Cerebellar nuclear complex (tissue), 1 donor: ENCODE measurements around the gene MYLK.
"Not testable (repeated sequence)": the region's sequence is repeated elsewhere in the genome, so short reads cannot be mapped to it uniquely, and the experiment has no call there.

Experiments used
- DNase-seq, 2 experiments: peaks; one replicate each; lab custom pipeline; 2025; lab: John Stamatoyannopoulos, UW

MYLK gene

DNA sequence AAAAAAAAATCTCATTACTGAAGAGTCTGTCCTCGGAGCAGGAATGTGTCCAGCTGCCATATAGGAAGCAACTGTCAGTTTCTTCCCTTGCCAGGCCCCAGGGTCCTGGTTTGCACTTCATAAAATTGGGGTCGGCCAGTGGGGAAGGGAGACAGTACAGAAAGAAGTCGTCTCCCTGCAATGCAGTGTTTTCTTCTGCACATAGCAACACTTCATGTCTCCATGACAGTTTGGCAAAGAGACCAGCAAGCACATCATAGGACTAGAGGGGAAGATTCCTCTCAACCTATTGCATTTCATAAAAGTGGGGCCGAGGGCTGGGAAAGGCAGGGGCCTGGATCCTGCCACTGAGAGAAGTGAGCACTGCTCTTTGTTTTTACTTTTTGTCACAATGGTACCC is 161.1 kb downstream of the MYLK start:
- no peak for DNase-seq

DNA sequence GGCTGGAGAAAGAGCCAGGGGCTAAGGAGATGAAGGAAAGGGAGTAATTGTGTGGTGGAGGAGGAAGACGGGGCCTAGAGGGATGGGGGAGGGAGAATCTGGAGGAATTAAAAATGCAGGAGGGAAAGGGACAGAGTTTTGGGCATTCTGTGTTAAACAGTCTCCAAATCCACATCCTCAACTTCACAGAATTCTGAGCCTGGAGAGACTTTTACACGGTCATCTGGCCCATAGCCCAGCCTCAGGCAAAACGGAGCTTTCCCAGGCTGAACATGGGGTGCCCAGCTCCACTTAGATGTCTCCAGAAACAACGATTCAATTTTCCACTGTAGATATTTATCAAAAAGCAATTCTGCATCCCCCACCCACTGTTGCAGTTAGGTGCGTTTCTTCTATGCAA is 161.7 kb downstream of the MYLK start:
- no peak for DNase-seq

DNA sequence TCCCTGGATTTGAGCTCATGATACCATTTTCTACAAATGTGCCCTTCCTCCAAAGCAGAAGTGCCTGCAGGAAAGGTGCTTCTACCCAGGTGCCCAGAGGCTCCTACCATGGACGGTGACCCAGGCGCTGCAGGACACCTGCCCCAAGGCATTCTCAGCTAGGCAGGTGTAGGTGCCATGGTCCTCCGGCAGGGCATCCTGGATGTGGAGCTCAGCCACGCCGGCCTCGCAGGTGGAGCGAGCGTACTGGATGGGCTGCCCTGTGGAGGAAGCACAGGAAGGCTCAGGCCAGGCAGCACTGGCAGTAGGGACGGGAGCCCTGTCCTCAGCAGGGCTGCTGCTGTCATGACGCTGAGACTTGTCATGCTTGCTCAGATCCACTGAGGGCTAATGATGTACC is 162.1 kb downstream of the MYLK start:
- no peak for DNase-seq

DNA sequence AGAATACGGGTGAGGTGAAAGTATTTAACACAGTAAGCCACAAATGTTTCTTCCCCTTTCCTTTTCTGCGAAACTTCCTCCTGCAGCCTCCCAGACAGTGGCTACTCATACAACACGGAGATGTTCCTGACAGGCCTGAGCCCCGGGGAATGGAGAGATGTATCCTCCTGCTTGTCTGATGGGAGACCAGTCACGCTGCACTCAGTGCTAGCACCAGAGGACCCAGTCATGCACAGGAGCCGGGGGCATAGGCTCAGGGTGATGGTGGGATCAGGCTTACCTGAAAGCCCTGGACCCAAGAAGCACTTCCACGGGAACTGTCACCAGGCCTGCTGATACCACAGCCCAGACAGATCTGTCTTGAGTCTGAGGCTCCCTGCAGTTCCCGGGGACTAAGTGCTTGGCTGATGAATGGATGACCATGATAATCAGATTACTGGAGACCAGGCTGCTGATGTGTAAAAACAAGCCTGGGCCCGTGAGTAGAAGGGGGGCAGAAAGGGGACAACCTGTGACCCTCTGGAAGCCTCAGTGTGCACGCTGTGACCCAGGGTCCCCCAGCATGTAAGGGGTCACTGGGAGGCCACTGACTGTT is 162.9 kb downstream of the MYLK start:
- DNase-seq: not testable (repeated sequence)

DNA sequence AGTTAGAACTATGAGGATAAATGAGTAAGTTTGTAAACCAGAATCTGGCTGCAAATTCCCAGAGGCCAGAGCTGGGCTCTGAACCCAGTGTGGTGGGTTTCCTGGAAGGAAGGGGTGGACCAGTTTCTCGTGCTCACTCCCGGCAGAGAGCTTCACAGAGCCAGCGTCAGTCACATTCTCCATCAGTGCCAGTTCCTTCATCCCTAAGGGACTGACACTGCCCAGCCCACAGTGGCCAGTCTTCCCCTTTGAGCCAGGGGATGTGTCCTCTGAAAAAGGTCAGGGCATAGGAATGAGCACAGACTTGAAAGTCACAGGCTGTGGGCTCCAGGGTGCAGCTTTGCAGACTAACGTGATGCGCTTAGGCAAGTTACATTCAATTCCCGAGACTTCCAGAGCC is 163.5 kb downstream of the MYLK start:
- DNase-seq: no peak

DNA sequence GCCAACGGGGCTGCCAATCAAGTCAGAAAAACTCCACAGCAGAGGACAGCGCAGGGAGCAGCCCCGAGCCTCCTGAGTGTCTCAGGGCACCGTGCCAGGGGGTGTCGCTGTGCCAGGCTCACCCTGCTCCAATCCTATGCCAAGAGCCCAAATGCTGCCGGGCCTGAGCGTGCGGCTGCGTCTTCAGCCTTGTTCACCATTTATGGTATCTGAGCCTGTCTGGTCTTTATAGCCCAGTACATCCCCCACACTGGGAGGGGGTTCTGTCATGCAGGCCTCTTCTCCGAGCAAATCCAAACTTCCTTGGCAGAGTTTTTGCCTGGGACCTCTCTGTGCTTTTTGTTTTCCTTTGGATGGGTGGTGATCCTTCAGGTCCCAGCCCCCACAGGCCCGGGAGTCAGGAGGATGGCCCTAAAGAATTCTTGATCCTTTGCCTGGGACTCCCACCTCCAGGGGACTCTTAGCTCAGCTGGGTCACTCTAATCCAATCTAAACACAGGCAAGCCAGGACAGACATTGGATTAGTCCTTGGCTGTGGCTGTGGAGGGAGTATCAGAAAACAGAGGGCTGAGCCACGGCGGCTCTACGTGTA is 164.2 kb downstream of the MYLK start:
- no peak for DNase-seq

DNA sequence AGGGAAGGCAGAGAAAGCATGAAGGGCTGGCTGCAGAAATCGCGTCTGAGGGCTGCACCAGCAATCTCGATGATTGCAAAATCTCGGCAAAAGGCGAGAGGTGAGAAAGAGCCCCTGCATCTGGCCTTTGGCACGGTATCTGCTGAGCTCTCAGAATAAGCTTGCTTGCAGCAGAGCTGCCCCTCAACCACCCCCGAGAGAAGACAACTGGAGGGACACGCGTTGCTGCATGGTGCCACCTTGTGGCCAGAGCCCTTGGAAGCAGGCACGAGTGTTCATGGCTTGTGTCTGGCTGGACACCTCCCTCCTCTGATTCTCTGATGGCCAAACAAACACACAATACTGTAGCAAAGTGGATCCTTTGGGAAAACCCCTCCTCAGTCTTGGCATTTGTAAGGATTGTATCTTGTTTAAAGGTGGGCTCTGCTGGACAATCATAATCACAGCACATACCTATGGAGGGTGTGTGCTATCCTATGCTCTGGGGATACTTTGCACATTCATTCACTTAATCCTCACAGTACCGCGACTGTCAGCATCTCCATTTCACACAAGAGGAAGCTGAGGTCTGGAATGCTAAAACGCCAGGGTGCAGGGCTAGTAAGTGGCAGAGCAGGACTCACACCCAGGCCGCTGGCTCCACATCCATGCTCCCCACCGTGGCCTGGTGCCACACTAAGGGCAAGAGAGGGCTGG is 164.9 kb downstream of the MYLK start:
- DNase-seq: peak in 1 of 2 experiments; percentile 10

DNA sequence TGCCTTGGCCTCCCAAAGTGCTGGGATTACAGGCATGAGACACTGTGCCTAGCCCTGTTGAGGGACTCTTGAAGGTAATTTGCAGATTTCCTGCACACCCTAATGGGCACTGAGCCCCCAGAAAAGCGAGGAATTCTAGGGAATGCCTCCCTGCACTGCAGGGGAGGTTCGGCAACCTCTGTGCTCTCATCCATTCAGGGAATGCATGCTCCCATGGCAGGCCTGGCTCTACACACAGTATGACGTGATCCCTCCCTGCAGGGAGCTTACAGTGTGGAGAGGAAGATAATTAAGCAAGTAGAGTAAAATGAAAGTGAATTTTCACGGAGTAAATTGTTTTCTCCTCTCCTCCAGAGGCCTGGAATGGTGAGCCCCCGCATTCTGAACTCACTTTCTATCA is 166.0 kb downstream of the MYLK start:
- DNase-seq: no peak

DNA sequence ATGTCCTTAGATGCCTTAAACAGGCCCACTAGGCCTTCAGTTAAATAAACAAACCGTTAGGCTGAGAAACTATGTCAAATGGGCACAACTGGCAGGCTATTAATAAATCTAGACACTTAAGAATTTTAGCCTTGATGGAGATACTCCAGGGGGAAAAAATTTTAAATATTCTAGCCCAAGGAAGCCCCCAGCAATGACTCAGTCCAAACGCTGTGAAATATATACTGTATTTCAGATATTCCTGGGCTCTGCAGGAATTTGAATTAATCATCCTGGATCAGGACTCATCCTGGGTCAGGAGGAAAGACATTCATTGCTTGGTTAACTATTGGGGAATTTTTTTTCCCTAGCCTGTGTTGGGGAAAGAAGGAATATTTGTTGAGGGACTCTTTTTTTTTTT is 166.7 kb downstream of the MYLK start:
- DNase-seq: not testable (repeated sequence)

DNA sequence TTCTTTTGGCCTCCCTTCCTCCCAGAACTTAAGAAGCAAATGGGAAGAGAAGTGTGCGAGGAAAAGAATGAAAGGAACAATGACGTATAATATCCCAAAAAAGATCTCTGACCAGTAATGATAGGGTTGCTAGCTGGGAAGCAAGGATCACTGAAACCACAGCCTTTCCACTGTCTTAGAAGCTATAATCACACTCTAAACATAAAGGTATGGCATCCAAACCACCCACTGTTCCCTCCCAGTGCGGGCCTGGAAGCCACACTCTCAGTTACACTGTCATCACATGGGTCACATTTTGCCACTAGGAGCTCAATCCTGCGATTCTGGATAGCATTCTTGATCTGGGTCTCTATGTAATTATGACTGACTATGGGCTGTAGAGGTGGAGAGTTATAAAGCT is 167.7 kb downstream of the MYLK start:
- no peak for DNase-seq

DNA sequence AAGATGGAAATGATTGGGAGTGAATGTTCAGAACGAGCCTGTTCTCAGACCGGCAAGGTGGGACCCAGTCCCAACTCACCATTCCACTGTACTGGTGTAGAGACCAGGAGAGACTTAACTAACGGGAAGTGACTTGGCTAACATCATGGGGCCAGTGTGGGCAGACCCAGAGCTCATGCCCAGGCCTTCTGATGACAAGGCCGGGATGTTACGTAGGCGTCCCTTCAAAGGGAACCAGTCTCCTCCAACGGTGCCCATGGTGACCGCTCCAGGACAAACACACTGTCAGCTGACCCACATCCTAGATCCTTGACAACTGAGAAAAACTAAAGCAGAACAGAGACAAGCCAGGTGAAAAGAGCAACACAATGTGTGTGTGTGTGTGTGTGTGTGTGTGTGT is 170.9 kb downstream of the MYLK start:
- no peak for DNase-seq

DNA sequence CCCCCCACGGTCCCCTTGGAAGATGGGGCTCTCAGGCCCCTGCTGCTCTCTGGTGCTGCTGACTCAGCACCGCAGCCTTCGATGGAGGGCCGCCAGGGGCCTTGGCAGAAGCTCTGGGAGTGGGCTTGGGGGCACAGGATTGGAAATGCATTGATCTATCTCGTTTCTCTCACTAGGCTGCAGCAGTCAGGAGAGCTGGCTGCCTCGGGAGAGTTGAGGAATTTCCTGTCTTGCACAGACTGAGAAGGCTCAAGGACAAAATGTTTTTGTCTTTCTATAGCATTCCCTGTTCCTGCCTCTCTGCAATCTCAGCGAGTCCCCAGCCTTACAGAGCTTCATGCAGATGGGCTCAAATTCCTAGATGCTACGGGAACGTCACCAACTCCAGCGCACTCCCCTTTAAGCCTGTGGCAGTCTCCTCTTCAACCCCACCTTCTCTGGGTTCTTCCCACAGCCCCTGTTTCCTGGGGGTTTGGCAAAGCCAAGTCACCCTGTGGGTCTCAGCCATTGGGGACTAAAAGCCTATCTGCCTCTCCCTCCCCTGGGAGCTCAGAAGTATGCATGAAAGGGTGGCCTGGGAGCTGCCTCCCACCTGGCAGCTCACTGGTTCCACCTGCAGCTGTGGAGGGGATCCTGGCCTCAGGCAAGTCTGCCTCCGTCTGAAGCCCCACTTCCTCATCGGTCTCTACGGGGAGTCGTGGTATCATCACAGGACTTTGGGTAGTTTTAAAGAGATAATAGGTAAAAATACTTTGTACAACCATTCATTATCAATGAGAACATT is 171.9 kb downstream of the MYLK start:
- no peak for DNase-seq

DNA sequence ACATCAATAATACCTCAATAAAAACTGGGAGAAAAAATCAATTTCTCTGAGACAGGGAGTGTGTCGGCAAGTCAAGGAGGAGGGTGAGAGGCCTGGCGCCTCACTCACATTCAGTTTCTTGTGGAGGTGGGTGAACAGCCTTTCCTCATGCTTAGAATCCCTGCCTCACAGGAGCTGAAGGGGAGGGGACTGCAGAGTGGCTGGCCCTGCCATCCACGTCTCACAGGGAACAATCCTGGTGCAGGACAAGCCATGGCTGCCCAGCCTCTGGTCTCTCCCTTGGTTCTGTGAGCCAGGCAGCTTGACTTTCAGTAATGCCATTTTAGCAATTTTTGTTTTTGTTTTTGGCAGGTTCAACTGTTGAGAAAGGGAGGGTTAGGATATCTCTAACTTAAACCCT is 172.8 kb downstream of the MYLK start:
- DNase-seq: no peak

DNA sequence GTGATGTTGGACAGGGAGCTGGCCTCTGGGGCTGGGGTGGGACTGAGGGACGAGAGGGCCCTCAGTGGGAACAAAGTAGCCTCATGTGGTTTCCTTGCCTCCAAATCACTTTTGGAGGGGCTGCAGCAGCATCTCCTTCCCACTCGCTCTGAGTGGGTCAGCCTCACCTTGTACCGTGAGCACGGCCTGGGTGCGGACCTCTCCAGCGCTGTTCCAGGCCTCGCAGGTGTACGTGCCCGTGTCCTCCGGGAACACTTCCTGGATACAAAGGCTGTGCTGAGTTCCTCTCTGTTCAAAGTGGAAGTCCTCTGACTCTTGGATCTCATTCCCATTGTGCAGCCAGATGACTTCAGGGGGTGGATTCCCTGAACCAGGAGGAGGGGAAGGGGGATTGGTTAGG is 175.6 kb downstream of the MYLK start:
- no peak for DNase-seq

DNA sequence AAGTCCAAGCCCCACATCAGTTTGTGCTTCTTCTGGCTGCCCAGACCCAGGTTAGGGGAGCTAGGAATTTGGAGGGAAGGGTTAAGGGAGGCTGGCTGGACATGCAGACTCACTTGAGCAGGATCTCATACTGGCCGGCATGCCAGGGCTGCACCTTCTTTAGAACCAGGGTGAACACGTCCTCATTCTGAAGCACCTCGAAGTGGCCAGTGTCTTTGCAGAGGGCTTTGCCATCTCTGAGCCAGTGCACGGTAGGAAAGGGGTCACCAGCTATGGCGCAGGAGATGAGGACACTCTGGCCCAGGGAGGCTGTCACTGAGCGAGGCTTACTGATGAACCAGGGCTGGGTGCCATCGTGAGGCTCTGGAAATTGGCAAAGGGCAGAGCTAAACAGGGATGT is 176.5 kb downstream of the MYLK start:
- DNase-seq: not testable (repeated sequence)

DNA sequence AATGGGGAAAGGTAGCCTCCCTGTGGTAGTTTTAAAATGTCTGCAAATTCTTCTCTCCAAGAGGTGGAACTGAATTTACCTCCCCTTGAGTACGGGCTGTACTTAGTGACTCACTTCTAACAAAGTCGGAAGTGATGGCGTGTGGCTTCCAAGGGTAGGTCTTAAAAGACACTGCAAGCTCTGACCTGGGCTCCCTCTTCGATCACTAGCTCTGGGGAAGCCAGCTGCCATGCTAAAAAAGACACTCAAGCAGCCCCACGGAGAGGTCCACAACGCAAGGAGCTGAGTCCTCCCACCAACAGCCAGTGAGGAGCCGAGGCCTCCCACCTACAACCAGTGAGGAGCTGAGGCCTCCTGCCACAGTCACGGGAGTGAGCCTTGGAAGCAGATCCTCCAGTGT is 177.3 kb downstream of the MYLK start:
- DNase-seq: no peak

DNA sequence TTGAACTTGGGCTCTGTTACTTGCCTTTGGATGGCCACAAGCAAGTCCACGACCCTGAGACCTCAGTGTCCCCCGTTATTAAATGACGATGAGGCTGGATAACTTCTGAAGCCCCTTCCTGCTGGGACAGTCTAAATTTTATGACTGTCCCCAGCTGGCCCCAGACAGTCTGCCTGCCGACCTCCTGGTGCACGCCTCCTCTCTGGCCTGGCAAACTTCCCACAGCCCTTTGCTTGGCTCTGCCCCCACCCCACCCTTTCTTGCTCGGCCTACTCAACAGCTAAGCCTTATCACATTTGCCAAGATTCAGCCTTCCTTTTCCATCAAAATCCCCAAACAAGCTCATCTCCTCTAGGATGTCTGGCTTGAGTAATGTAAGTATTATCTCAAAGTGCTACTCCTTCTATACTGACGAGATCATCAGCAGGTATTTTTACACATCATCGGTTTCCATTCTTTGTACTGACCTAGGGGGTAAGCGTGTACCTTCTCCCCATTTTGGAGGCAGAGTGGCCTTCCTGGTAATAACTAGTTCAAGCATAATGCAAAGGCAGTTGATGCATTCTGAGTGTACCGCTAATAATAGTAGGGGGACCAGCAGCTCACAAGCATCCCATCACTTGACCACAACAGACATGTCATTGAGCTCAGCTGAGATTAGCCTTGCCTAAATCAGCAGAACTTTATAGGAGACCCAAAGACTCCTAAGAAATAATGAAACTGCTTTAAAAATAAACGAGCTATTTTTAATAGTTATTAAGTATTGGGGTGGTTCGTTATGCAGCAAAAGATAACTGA is 178.4 kb downstream of the MYLK start:
- DNase-seq: no peak

DNA sequence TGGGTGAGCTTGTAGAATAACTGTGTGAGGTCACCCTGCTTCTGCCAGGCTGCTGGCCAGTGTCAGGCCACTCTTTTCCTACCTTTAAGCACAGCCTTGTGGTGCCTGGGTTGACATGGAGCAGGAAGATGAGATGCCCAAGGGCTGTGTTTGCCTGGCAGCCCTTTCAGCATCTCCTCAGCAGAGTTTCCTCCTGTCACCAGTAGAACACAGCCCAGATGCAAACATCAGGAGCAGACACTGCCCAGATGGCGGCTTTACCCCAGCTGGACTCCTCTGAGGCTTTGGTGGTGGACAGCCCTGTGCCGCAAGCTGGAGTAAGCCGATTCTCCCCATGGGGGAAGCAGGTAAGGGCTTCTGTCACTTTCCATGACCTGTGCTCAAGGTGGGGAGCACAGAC is 180.5 kb downstream of the MYLK start:
- not testable (repeated sequence) for DNase-seq

DNA sequence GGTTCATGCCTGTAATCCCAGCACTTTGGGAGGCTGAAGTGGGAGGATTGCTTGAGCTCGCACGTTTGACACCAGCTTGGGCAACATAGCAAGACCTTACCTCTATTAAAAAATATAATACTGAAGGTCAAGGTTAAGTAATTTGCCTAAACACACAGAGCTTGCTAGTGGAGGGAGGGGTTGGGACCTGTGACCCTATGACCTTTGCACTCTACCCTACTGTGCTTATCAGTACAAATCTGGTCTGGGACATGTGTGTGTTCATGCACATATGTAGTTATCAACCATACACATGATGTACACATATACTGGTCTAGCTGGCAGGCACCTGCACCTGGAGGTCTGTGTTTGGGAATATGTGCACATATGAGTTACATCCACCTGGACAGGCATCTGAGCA is 181.4 kb downstream of the MYLK start:
- DNase-seq: no peak

DNA sequence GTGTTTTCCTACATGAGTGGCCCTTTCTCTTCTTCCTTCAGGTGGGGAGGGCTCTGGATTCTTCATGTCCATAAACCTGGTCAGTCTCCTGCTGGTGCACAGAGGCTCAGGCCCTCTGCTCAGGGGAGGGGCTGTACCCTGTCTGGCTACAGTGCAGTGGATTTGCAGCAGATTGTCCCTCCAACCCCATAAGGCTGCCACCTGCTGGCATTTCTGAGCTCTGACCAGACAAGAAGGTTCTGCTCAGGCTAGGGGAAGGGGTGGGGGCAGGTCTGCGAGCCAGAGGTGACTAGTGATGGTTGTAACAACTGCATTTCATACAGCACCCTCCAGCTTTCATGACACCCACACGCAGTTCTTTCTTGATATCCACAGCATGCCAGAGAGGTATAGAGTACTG is 182.1 kb downstream of the MYLK start:
- not testable (repeated sequence) for DNase-seq

DNA sequence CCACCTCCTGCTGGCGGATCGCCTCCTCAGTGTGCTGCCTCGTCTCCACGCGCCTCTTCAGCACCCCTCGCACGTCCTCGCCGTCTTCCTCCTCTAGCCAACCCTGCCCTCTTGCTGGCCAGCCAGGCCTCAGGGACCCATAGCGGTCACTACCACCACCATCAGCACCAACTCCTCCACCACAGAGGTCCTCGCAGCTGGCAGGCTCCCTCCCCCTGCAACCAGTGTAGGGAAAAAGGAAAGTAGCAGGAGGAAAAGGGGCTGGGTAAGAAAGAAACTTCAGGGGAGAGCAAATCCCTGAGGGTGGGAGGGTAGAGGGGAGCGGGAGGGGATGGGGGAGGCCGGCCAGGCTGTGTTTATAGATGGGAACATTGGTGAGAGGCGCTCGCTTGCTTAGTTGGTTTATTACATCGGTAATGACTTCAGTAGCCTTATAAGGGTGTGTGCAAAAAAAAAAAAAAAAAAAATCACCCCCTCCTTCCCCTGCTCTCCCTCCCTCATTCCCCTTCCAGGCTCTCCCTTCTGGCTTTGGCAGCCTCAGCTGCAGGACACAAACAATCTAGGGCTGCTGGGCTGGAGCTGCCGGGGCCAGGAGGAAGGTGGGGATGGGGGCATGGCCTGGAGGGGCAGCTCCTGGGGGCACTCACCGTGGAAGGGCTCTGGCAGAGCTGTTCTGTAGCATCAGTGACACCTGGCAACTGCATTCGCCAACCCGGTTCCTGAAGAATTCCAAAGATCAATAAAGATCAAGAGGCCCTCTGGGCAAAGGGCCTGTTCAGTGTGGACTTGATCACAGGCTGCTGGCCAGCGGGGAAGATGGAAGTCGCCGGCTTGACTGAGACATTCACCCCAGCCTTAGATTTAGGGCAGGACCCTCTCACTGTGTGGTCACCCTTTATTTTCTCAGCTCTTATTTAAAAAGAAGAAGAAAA is 183.1 kb downstream of the MYLK start:
- DNase-seq: no peak
